ENCODE measurements around the gene ZNF165.
"Not testable (repeated sequence)": the region's sequence is repeated elsewhere in the genome, so short reads cannot be mapped to it uniquely, and the experiment has no call there.

The ZNF165 gene

DNA sequence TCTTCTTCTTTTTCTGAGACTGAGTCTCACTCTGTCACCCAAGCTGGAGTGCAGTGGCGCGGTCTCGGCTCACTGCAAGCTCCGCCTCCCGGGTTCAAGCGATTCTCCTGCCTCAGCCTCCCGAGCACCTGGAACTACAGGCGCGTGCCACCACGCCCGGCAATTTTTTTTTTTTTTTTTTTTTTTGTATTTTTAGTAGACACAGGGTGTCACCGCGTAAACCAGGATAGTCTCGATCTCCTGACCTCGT is at the start of gene ZNF165:
Gene ZNF165, plus strand, starts transcription at position 188 of the 250 bp plus-strand sequence. CDS start 4,913 bp downstream, outside the sequence.
- not testable (repeated sequence) for DNase-seq

GRCh38 chr6:28053584-28053983 is 26.8 kb upstream of the ZNF165 start:
- no peak for DNase-seq

DNA sequence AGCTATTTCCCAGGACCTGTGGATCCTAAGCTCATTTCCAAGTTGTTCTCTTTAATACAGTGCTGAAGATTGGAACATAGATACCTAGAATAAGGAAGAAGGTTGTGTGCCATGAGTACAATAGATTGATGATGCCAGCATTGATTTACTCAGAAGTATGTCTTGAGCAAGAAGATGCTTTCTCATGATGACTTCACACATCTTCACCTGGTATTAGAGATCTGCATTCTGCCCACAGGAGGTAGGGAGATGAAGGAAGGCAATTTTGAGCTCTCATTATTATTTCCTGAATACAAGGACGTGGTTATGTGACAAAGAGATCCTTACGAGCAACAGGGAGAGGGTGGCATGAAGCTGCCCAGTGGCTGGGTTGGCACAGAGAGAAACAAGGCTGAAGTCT is 20.0 kb upstream of the ZNF165 start:
- DNase-seq: no peak

DNA sequence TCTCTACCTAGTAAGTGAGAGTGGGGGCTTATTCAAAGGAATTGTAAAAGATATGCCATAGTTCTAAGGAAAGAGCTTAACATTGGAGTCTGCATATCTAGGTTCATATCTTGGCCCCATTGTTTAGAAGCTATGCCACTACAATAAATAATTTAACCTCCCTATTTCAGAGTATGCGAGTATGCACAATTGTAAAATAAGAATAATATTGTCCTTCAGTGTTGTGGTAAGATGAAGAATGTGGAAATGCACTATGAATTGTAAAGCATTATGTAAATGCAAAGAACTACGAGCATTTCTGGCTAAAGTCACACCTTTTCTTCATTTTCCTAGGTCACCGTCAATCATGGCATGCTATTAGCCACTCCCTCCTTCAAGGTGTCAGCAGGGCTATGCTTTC is 16.1 kb upstream of the ZNF165 start:
- no peak for DNase-seq

DNA sequence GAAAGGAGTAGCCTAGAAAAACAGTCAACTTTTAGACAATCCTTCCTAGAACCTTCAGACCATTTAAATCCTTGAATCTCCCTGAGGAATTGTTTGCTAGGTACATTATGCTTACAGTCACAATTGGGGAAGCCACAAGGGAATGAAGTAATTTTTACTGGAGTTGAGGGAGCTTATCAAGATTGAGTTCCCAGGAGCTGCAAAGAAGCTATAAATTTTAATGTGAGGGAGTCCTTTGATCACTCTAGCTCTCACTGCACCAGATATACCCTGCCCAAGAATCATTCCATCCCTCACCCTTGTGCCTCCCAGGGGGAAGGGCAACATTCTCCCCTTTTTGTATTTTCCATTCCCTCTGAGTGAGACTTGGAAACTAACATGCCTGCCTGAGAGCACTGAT is 12.3 kb upstream of the ZNF165 start:
- no peak for DNase-seq

DNA sequence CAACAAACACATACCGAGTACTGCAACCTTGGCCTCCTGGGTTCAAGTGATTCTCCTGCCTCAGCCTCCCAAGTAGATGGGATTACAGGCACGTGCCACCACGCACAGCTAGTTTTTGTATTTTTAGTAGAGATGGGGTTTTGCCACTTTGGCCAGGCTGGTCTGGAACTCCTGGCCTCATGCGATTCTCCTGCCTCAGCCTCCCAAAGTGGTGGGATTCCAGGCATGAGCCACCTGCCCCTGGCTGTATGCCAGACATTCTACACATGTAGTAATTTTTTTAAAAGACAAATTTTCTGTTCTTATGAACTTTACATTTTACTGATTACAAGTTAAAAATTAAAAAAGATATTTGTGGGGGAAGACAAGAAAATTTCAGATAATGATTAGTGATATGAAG is 9.4 kb upstream of the ZNF165 start:
- not testable (repeated sequence) for DNase-seq

- no peak for DNase-seq
Observed at GRCh38 chr6:28078050-28078449, 2.3 kb upstream of the ZNF165 start.

DNA sequence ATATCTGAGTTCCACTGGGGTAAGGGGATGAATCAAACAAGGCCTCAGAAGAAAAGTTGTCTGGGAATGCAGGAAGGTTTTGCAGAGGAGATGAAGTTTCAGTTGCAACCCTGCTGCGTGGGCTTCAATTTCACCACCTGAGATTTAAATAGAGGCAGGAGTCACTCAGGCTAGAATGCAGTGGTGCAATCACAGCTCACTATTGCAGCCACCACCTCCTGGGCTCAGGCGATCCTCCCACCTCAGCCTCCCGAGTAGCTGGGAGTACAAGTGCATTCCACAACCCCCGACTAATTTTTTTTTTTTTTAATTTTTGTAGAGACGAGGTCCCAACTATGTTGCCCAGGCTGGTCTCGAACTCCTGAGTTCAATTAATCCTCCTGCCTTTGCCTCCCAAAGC is 1.5 kb upstream of the ZNF165 start:
- no peak for DNase-seq

- DNase-seq: peak; percentile 93
Observed at GRCh38 chr6:28080631-28081485, 490 bp downstream of the ZNF165 start.

DNA sequence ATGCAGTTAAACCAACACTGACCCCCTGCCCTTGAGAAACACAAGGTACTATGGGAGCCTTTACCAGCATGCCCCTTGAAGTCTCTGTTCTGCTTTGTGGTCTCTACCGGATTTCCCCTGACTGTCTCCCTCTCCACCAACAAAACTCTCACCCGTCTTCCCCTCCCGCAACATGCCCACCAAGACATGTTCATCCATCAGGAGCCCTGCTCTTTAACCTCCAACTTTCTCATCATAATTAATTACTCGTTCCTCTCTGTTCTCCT is 1.1 kb downstream of the ZNF165 start:
- no peak for DNase-seq

- DNase-seq: no peak
Observed at GRCh38 chr6:28082939-28083338, 2.6 kb downstream of the ZNF165 start.

- no peak for DNase-seq
Observed at GRCh38 chr6:28089054-28089453, 8.7 kb downstream of the ZNF165 start.

GRCh38 chr6:28090917-28091586 is 10.7 kb downstream of the ZNF165 start:
- DNase-seq: no peak

GRCh38 chr6:28102222-28102621 is 21.9 kb downstream of the ZNF165 start:
- not testable (repeated sequence) for DNase-seq

- not testable (repeated sequence) for DNase-seq
Observed at GRCh38 chr6:28102699-28103098, 22.3 kb downstream of the ZNF165 start.

- DNase-seq: peak; percentile 84
Observed at GRCh38 chr6:28104392-28105244, 24.2 kb downstream of the ZNF165 start.

- peak; percentile 28 for DNase-seq
Observed at GRCh38 chr6:28105245-28105639, 24.9 kb downstream of the ZNF165 start.

DNA sequence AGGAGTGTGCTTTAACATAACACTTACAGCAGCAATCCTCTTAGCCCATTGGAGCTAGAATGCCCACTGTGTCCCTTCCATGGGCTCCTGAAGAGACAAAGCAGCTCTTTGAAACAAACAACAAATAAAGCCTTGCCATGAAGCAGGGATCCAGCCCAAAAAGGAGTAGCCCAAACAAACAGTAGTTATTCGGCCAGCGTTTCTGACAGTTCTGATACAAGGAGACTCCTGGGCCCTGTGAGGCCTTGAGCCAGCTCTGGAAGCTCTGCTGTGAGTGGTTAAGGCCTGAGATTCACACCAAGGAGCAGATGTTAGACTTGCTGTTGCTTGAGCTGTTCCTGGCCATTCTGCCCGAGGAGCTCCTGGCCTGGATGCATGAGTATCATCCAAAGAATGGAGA is 27.1 kb downstream of the ZNF165 start:
- no peak for DNase-seq

DNA sequence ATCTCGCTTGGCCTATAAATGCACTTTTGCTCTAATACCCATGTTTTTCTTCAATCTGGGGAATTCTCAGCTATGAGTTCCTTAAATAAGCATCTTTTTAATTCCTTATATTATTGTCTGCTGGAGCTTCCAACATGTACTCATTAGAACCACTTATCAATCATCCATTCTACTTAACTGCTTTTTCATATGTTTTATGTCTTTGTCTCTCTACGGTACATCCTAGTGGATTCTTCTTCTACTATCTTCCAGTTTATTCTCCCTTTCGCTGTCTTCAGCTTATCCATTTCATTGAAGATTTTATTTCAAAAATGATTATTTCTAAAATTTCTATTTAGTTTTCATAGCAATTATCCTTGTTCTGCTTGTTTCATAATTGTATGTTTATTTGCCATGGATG is 31.6 kb downstream of the ZNF165 start:
- DNase-seq: no peak

DNA sequence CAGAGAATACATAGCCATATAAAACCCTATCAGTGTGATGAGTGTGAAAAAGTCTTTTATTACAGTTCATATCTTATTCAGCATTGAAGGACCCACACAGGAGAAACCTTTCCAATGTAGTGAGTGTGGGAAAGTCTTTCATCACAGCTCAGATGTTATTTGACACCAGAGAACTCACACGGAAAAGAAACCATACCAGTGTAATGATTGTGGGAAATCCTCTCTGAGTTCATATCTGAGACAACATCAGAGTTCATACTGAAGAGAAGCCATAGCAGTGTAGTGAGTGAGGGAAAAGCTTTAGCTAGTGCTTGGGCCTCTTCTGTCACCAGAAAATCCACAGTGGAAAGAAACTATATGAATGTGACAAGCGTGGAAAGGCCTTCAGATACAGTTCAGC is 35.4 kb downstream of the ZNF165 start:
- no peak for DNase-seq

DNA sequence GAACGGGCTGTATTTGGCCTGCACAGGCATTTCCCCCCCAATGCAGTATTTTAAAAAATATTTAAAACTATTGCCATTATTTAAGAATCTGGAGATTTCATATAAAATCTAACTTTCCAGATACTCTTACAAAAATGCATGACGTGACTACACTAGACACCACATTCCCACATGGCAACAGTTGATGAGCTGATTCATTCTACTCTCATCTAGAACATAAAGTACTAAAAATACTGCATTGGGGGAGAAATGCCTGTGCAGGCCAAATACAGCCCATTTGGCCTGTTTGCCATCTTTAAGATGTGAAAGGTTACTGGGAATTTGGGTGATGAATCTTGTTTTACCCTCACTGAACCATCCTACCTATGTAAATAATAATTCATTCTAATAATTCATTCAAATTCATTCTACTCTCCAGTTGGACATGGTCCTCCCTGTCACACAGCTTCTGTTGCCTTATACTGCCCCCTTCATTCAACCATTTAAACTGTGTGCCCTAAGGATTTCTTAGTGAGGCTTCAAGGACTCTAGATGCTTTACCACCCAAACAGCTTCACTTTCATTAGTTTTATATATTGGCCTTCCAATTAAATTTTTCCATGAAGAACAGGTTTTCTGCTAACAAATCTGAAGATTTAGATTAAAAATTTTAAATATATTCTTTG is 37.1 kb downstream of the ZNF165 start:
- DNase-seq: no peak

GRCh38 chr6:28118217-28118616 is 37.8 kb downstream of the ZNF165 start:
- DNase-seq: no peak

GRCh38 chr6:28121876-28122275 is 41.5 kb downstream of the ZNF165 start:
- DNase-seq: no peak

All from NCI-H1105 treated with DMSO at 0.1 percent for 48 hours (cell line).